ENCODE measurements around the gene CD99.

The CD99 gene

DNA sequence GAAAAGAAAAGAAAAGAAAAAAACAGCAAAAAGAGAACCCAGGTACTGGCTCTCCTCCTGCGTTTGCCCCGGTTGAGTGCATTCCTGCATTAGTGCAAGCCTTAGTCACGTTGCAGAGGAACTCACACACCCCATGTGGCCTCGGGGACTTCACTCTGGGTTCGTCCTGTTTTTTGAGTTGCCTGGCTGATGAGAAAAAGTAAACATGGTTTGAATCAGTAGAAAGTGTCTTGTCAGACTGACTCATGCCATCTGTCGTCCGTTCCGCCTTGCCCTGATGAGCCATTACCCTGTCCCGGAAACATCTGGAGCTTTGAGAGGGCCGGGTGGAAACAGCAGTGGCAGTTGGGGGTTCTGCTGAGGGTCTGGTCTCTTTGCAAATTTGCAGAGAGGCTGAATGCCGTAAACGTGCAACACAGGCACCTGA is 16.3 kb downstream of the CD99 start:
- TF ChIP-seq, protein P1, sequence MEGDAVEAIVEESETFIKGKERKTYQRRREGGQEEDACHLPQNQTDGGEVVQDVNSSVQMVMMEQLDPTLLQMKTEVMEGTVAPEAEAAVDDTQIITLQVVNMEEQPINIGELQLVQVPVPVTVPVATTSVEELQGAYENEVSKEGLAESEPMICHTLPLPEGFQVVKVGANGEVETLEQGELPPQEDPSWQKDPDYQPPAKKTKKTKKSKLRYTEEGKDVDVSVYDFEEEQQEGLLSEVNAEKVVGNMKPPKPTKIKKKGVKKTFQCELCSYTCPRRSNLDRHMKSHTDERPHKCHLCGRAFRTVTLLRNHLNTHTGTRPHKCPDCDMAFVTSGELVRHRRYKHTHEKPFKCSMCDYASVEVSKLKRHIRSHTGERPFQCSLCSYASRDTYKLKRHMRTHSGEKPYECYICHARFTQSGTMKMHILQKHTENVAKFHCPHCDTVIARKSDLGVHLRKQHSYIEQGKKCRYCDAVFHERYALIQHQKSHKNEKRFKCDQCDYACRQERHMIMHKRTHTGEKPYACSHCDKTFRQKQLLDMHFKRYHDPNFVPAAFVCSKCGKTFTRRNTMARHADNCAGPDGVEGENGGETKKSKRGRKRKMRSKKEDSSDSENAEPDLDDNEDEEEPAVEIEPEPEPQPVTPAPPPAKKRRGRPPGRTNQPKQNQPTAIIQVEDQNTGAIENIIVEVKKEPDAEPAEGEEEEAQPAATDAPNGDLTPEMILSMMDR (IDR thresholded peaks at IDR 0.05; ENCODE audit: insufficient read depth, low read depth, low read length, missing control alignments) = peak; percentile 3
- DNase-seq (ENCODE audit: low read depth) = peak; percentile 99
- H3K4me3 ChIP-seq (ENCODE audit: low read length) = no peak overlapping the region

DNA sequence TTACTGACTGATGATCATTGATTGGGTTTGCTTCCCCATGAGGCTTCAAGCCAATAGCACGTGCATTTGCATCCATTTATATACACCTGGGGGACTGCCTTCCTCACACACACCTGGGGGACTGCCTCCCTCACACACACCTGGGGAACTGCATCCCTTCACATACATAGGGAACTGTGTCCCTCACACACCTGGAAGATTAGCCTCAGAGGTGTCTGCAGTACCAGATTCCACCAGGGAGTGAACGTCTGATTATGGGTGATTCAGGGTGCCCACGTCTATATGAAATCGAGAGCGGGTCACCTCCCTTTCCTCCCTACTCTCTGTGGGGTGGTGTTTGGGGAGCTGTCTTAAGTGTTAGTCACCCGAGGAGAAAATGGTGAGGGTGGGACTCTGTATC is 16.9 kb downstream of the CD99 start:
- TF ChIP-seq, protein P1 (IDR thresholded peaks at IDR 0.05; ENCODE audit: insufficient read depth, low read depth, low read length, missing control alignments) = peak; percentile 19
- H3K4me3 ChIP-seq (ENCODE audit: low read length) = no peak overlapping the region
- peak; percentile 80 for DNase-seq (ENCODE audit: low read depth)

DNA sequence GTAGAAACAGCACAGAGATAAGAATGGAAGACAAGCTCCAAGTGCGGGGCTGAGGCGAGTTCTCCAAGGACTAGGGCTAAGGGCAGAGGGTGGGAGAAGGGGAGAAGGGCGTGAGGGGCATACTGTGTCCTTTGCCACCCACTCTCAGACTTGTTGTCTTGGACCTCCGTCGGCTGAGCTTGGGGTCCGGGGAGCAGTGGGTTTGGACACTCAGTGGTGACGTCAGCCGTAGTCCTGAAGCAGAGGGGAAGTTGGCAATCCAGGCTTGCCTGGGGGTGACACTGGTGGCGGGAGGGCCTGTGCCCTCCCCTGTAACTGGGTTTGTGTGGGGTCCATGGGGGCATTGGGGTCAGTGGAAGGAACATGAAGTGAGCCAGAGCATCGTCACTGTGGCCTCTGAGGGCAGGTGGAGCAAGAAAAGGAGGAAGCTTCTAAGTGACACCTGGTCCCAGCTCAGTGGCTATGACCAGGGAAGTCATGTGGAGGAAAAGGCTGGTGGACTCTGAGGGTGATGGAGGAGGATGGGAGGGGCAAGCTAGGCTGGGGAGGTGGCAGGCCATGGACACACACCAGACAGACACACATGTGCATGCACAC is 17.6 kb downstream of the CD99 start:
- no peak overlapping the region for H3K4me3 ChIP-seq (ENCODE audit: low read length)
- DNase-seq (ENCODE audit: low read depth) = no peak
- TF ChIP-seq, protein P1 (IDR thresholded peaks at IDR 0.05; ENCODE audit: insufficient read depth, low read depth, low read length, missing control alignments) = no peak

DNA sequence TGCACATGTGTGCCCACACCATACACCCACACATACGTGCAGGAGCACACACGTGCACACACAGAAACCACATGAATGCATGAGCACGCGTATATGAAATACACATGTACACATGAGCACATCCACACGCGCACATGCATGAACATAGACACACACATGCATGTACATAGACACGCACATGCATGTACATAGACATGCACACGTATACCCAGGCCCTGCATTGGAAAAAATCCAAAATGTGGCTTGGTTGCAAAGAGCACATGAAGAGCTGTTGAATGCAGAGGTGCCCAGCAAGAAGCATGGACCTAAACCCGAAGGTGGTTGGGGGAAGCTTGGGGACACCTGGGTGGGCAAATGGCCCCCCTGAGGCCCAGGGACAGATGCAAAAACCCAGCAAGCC is 18.5 kb downstream of the CD99 start:
- no peak for DNase-seq (ENCODE audit: low read depth)
- TF ChIP-seq, protein P1 (IDR thresholded peaks at IDR 0.05; ENCODE audit: insufficient read depth, low read depth, low read length, missing control alignments) = no peak
- H3K4me3 ChIP-seq (ENCODE audit: low read length) = peak overlapping the region; percentile 40

DNA sequence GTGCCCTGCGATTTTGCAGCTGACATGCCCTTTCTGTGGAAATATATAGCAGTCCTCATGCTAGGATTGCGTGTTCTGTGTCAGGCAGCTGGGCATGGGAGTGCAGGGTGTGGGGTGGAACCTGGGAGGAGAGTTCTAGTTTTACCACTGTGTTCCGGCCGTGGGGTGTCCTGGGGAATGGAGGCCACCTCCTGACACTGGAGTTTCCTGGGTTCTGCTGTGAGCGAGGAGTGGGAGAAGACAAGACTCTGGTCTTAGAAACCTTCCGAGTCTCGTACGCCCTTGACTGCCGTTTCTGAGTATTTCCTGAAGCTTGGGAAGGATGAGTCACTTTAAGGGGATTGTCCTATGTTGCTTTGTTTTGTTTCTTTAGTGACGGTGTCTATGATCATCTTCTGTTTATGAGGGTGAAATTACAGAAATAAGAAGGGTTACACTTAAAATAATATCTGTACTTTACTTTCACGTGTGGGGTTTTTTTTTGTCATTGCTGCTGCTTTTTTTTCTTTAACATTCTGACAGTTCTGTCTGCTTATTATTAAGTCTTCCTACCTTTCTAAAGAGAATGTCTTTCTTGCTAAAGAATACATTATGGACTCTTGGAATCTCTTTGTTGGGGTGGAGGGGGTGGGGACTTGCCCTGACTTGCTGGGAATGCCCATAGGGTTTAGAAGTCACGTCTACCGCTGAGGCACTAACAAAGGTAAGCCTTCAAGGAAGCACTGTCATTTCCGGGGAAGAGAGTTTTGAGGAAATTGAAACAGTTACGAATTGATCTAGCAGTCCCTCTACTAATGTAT is 19.1 kb downstream of the CD99 start:
- H3K4me3 ChIP-seq (ENCODE audit: low read length) = peak overlapping the region; percentile 40
- TF ChIP-seq, protein P1 (IDR thresholded peaks at IDR 0.05; ENCODE audit: insufficient read depth, low read depth, low read length, missing control alignments) = no peak
- peak; percentile 98 for DNase-seq (ENCODE audit: low read depth)

DNA sequence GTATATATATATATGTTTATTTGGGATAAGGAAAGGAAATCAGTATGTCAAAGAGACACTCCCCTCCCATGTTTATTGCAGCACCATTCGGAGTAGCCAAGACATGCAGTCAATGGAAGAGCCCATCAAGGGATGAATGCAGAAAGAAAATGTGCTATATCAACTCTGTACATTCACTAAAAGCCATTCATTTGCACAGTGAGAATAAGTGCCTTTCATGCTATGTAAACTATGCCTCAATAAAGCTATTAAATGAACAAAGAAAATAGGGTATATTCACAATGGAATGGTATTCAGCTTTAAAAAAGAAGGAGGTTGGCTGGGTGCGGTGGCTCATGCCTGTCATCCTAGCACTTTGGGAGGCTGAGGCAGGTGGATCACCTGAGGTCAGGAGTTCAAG is 20.3 kb downstream of the CD99 start:
- no peak for DNase-seq (ENCODE audit: low read depth)
- H3K4me3 ChIP-seq (ENCODE audit: low read length) = no peak overlapping the region
- TF ChIP-seq, protein P1 (IDR thresholded peaks at IDR 0.05; ENCODE audit: insufficient read depth, low read depth, low read length, missing control alignments) = no peak

All from epithelial cell of esophagus (primary cell).